OCI-LY1 (cell line): ENCODE data around the gene ZNF30.
"Not testable (repeated sequence)": the region's sequence is repeated elsewhere in the genome, so short reads cannot be mapped to it uniquely, and the experiment has no call there.

Source experiments
- H2AFZ ChIP-seq: fragments of 200-600 bp; sonication (generic), shearing (Covaris generic); 2 replicates; pipeline ENCODE4 v1.6.0; 2014; ENCODE audit warnings: antibody characterized with exemption, mild to moderate bottlenecking, low read length
- H3F3A ChIP-seq: fragments of 200-600 bp; sonication (generic), shearing (Covaris generic); 2 replicates; pipeline ENCODE4 v1.6.0; 2014; ENCODE audit warnings: mild to moderate bottlenecking, antibody characterized with exemption, low read length, moderate library complexity; ENCODE audit not compliant: insufficient read depth
- H3K27ac ChIP-seq: fragments of 200-600 bp; sonication (generic); 2 replicates; pipeline ENCODE4 v1.5.1; 2014; ENCODE audit warnings: low read length, mixed run types, mild to moderate bottlenecking, low read depth; ENCODE audit not compliant: poor library complexity, severe bottlenecking
- H3K27me3 ChIP-seq: fragments of 200-600 bp; sonication (generic); 2 replicates; pipeline ENCODE4 v1.6.0; 2014; ENCODE audit warnings: antibody characterized with exemption, mild to moderate bottlenecking, low read length, moderate library complexity; ENCODE audit not compliant: insufficient read depth
- H3K36me3 ChIP-seq: fragments of 200-600 bp; sonication (generic); 2 replicates; pipeline ENCODE4 v1.6.1; 2014; ENCODE audit warnings: mild to moderate bottlenecking, antibody characterized with exemption, low read length, moderate library complexity, mixed read lengths; ENCODE audit not compliant: insufficient read depth
- H3K4me1 ChIP-seq: fragments of 200-600 bp; sonication (generic); 2 replicates; pipeline ENCODE4 v1.5.1; 2014; ENCODE audit warnings: mild to moderate bottlenecking, low read length, moderate library complexity; ENCODE audit not compliant: insufficient read depth, severe bottlenecking
- H3K4me2 ChIP-seq: fragments of 200-600 bp; sonication (generic), shearing (Covaris generic); 2 replicates; pipeline ENCODE4 v1.6.1; 2014; ENCODE audit warnings: low read length
- H3K4me3 ChIP-seq: fragments of 200-600 bp; sonication (generic); 2 replicates; pipeline ENCODE4 v1.5.1; 2014; ENCODE audit warnings: low read length, low read depth, mild to moderate bottlenecking, mixed read lengths; ENCODE audit not compliant: poor library complexity, severe bottlenecking
- H3K79me2 ChIP-seq: fragments of 200-600 bp; shearing (Covaris generic); 2 replicates; pipeline ENCODE4 v1.6.1; 2016; ENCODE audit warnings: mixed run types, low read length, mixed read lengths; ENCODE audit not compliant: insufficient read depth
- H3K9ac ChIP-seq: fragments of 200-600 bp; sonication (generic), shearing (Covaris generic); 2 replicates; pipeline ENCODE4 v1.6.1; 2014; ENCODE audit warnings: mild to moderate bottlenecking, low read length, mixed read lengths
- H3K9me2 ChIP-seq: fragments of 200-600 bp; sonication (generic), shearing (Covaris generic); 2 replicates; pipeline ENCODE4 v1.6.1; 2014; ENCODE audit warnings: low read depth, mild to moderate bottlenecking, low read length, mixed read lengths
- H3K9me3 ChIP-seq: fragments of 200-600 bp; shearing (Covaris generic); 2 replicates; pipeline ENCODE4 v1.6.1; 2014; ENCODE audit warnings: low read length, mixed read lengths
- H4K20me1 ChIP-seq: fragments of 200-600 bp; sonication (generic), shearing (Covaris generic); 2 replicates; pipeline ENCODE4 v1.6.0; 2016; ENCODE audit warnings: mild to moderate bottlenecking, low read length; ENCODE audit not compliant: insufficient read depth
- CTCF ChIP-seq: fragments of 200-600 bp; sonication (generic), shearing (Covaris generic); IDR thresholded peaks from 2 replicates; pipeline ENCODE4 v1.5.1; 2017; ENCODE audit warnings: mild to moderate bottlenecking, antibody characterized with exemption, low read length, moderate library complexity, mixed read lengths
- EZH2 ChIP-seq: fragments of 200-600 bp; sonication (generic), shearing (Covaris generic); IDR thresholded peaks from 2 replicates; pipeline ENCODE4 v1.8.0; 2017; ENCODE audit warnings: borderline replicate concordance, mixed run types, mild to moderate bottlenecking, antibody characterized with exemption, low read length, moderate library complexity, mixed read lengths

ZNF30 gene

GRCh38 chr19:34967551-34967950 lies 40.8 kb downstream of the ZNF30 start:
- Histone ChIP-seq H3K79me2 (no peaks in the 10 kb centered on the region), H3K27ac (no peak overlapping the region), H3K4me2 (no peak overlapping the region), H3K9me3 (peaks cover 11% of the 10 kb centered on the region; the same call in 1 of the 2 replicates), H3K9ac (no peak overlapping the region), H3K36me3 (no peaks in the 10 kb centered on the region; the same call in 1 of the 2 replicates), H4K20me1 (no peaks in the 10 kb centered on the region), H3K9me2 (no peaks in the 10 kb centered on the region), H2AFZ (no peak overlapping the region), H3K4me1 (peaks cover 9% of the 10 kb centered on the region), H3K4me3 (no peak overlapping the region), H3F3A (no peaks in the 10 kb centered on the region), H3K27me3 (peaks cover 19% of the 10 kb centered on the region; the same call in 1 of the 2 replicates)
- TF ChIP-seq EZH2 = no peak
- no peak for TF ChIP-seq CTCF

- Histone ChIP-seq H3K4me2 (no peak overlapping the region), H3K9me2 (no peaks in the 10 kb centered on the region), H3K9ac (no peak overlapping the region), H3K27me3 (peaks cover 19% of the 10 kb centered on the region; the same call in 1 of the 2 replicates), H3K79me2 (no peaks in the 10 kb centered on the region), H3K4me1 (peaks cover 6% of the 10 kb centered on the region), H3F3A (no peaks in the 10 kb centered on the region), H3K27ac (no peak overlapping the region), H4K20me1 (no peaks in the 10 kb centered on the region), H3K4me3 (no peak overlapping the region), H2AFZ (no peak overlapping the region), H3K9me3 (peaks cover 11% of the 10 kb centered on the region; the same call in 1 of the 2 replicates), H3K36me3 (no peaks in the 10 kb centered on the region; the same call in 1 of the 2 replicates)
- TF ChIP-seq EZH2 (no peak), CTCF (no peak)
These were observed 43.0 kb downstream of the ZNF30 start for GRCh38 chr19:34969721-34970120.

- not testable (repeated sequence) for H3F3A ChIP-seq, H3K9me2 ChIP-seq, H3K27ac ChIP-seq, H4K20me1 ChIP-seq, H3K79me2 ChIP-seq, H3K36me3 ChIP-seq, H3K4me2 ChIP-seq, H3K9ac ChIP-seq, H3K4me1 ChIP-seq, H2AFZ ChIP-seq, H3K4me3 ChIP-seq
- H3K27me3 ChIP-seq = peaks cover 19% of the 10 kb centered on the region; the same call in 1 of the 2 replicates
- H3K9me3 ChIP-seq = peaks cover 11% of the 10 kb centered on the region; the same call in 1 of the 2 replicates
These were observed 43.6 kb downstream of the ZNF30 start for GRCh38 chr19:34970185-34970780.

GRCh38 chr19:34972163-34972705 lies 45.5 kb downstream of the ZNF30 start:
- Histone ChIP-seq H3K27me3 (peaks cover 24% of the 10 kb centered on the region; the same call in 1 of the 2 replicates), H3K79me2 (no peaks in the 10 kb centered on the region), H3F3A (no peaks in the 10 kb centered on the region), H3K4me3 (no peak overlapping the region), H3K9me3 (peaks cover 7% of the 10 kb centered on the region; the same call in 1 of the 2 replicates), H4K20me1 (no peaks in the 10 kb centered on the region), H2AFZ (no peak overlapping the region), H3K27ac (no peak overlapping the region), H3K36me3 (no peaks in the 10 kb centered on the region; the same call in 1 of the 2 replicates), H3K4me2 (no peak overlapping the region), H3K9ac (no peak overlapping the region), H3K9me2 (no peaks in the 10 kb centered on the region), H3K4me1 (peaks cover 6% of the 10 kb centered on the region)
- TF ChIP-seq CTCF (no peak), EZH2 (no peak)
